B cell (primary cell): ENCODE results near the gene ZIC5. TPM values are rescaled to one million over a fixed set of nuclear protein-coding genes. Genes with fewer than 3 reads are reported as not detected.
A peak's percentile ranks its signal among the peaks of the same experiment; 100 is the strongest.

ENCODE experiments used
- ATAC-seq: fragments of 200-7000 bp; cut with Tn5 transposase; one replicate; pipeline ENCODE4 v1.10.0; 2021; ENCODE audit warnings: low read depth, mild to moderate bottlenecking, moderate number of reproducible peaks, moderate library complexity
- CTCF ChIA-PET: fragments of 350-600 bp; sonication (Branson Sonifier 250); formaldehyde crosslinking; loops from one replicate; lab custom pipeline; 2021; ENCODE audit warnings: antibody characterized with exemption, inconsistent platforms; lab: Charles Lee
- POLR2A ChIA-PET: fragments of 350-600 bp; sonication (Branson Sonifier 250); formaldehyde crosslinking; loops from one replicate; lab custom pipeline; 2021; ENCODE audit warnings: antibody characterized with exemption; lab: Charles Lee
- DNase-seq: peaks from one replicate; pipeline ENCODE4 v3.0.0; 2013
- H2AFZ ChIP-seq: 2 replicates; pipeline ENCODE4 v1.6.1; 2012; ENCODE audit warnings: mild to moderate bottlenecking, low read depth, low read length; ENCODE audit not compliant: insufficient read depth, poor library complexity, severe bottlenecking
- H3K27ac ChIP-seq, 2 donors: 1 replicate in 1 of 2; 2 replicates in 1 of 2; pipeline ENCODE4 v1.5.1; 2012 to 2013; ENCODE audit warnings: low read length in 2 of 2, mild to moderate bottlenecking in 2 of 2, moderate library complexity in 1 of 2
- H3K27me3 ChIP-seq, 4 experiments: fragments of 200-600 bp in 1 of 4; sonication (generic) in 1 of 4; replicated peaks in 1 of 4; 1 replicate in 2 of 4; 2 replicates in 2 of 4; pipeline versions ENCODE4 v1.6.1 to v1.7.0; 2013 to 2016; ENCODE audit warnings: low read length in 3 of 4, mild to moderate bottlenecking in 2 of 4, mixed read lengths in 1 of 4, moderate library complexity in 1 of 4; ENCODE audit not compliant: insufficient read depth in 4 of 4, control insufficient read depth in 3 of 4; ENCODE audit errors: control extremely low read depth in 1 of 4
- H3K36me3 ChIP-seq, 2 experiments: replicated peaks in 1 of 2; 1 replicate in 1 of 2; 2 replicates in 1 of 2; pipeline versions ENCODE4 v1.6.1 to v1.7.1; 2013; ENCODE audit warnings: low read length in 1 of 2; ENCODE audit not compliant: insufficient read depth in 2 of 2, control insufficient read depth in 1 of 2; ENCODE audit errors: control extremely low read depth in 1 of 2, extremely low read depth in 1 of 2
- H3K4me1 ChIP-seq, 2 donors: fragments of 200-600 bp in 1 of 2; sonication (generic) in 1 of 2; 1 replicate in 1 of 2; 2 replicates in 1 of 2; pipeline versions ENCODE4 v1.5.1 to v1.6.1; 2013 to 2017; ENCODE audit warnings: low read length in 2 of 2; ENCODE audit not compliant: control insufficient read depth in 2 of 2, insufficient read depth in 2 of 2
- H3K4me2 ChIP-seq: replicated peaks from 2 replicates; pipeline ENCODE3; 2012; ENCODE audit warnings: mild to moderate bottlenecking, low read depth, low read length; ENCODE audit not compliant: poor library complexity, severe bottlenecking
- H3K4me3 ChIP-seq, 5 experiments: fragments of 200-600 bp in 1 of 5; sonication (generic) in 1 of 5; 1 replicate in 3 of 5; 2 replicates in 2 of 5; pipeline versions ENCODE4 v1.5.1 to v1.7.0; 2011 to 2016; ENCODE audit warnings: low read length in 4 of 5, mild to moderate bottlenecking in 4 of 5, low read depth in 2 of 5, control low read depth in 1 of 5, moderate library complexity in 1 of 5; ENCODE audit not compliant: insufficient read depth in 1 of 5; ENCODE audit errors: control extremely low read depth in 1 of 5, extremely low read depth in 1 of 5
- H3K79me2 ChIP-seq: fragments of 200-600 bp; sonication (generic); one replicate; pipeline ENCODE4 v1.6.0; 2016; ENCODE audit warnings: low read length; ENCODE audit not compliant: control insufficient read depth, insufficient read depth
- H3K9ac ChIP-seq: fragments of 200-600 bp; sonication (generic); 2 replicates; pipeline ENCODE4 v1.6.1; 2017; ENCODE audit warnings: mild to moderate bottlenecking, low read length, moderate library complexity
- H3K9me3 ChIP-seq, 3 donors: one replicate each; pipeline versions ENCODE4 v1.6.1 to v1.7.1; 2013; ENCODE audit warnings: low read length in 2 of 3; ENCODE audit not compliant: control insufficient read depth in 2 of 3, insufficient read depth in 1 of 3; ENCODE audit errors: control extremely low read depth in 1 of 3
- H4K20me1 ChIP-seq: 2 replicates; pipeline ENCODE4 v1.6.0; 2012; ENCODE audit warnings: mild to moderate bottlenecking, low read length; ENCODE audit not compliant: insufficient read depth, control insufficient read depth, poor library complexity, severe bottlenecking
- H3K27ac Mint-ChIP-seq: one replicate; pipeline ENCODE4 v1.8.0; 2021; ENCODE audit warnings: mixed read lengths
- H3K27me3 Mint-ChIP-seq: one replicate; pipeline ENCODE4 v1.8.0; 2021; ENCODE audit warnings: mixed read lengths
- H3K4me1 Mint-ChIP-seq: one replicate; pipeline ENCODE4 v1.8.0; 2021; ENCODE audit warnings: mixed read lengths
- H3K4me3 Mint-ChIP-seq: one replicate; pipeline ENCODE4 v1.8.0; 2021; ENCODE audit warnings: mixed read lengths
- H3K9me3 Mint-ChIP-seq: one replicate; pipeline ENCODE4 v1.8.0; 2022; ENCODE audit warnings: mixed read lengths; ENCODE audit not compliant: insufficient read depth
- CTCF ChIP-seq: fragments of 200-600 bp; IDR thresholded peaks from one replicate; pipeline ENCODE4 v1.8.0; 2022; ENCODE audit warnings: antibody characterized with exemption, mild to moderate bottlenecking
- EZH2 ChIP-seq: IDR thresholded peaks from 2 replicates; pipeline ENCODE4 v1.6.1; 2012; ENCODE audit warnings: borderline replicate concordance, low read depth, mild to moderate bottlenecking, moderate library complexity, low read length; ENCODE audit not compliant: insufficient read depth, poor library complexity, severe bottlenecking
- WGBS: methylation state at CpG from one replicate; pipeline ENCODE4 v1.1.5; 2013; ENCODE audit warnings: missing lambda C conversion rate; ENCODE audit not compliant: insufficient coverage; 5-methylcytosine and 5-hydroxymethylcytosine counted together
- intact Hi-C: fragments of 100-400 bp; cut with micrococcal nuclease; formaldehyde crosslinking; loops from one replicate; pipeline ENCODE4 v1.10.0; 2022
- polyA plus RNA-seq: library from polyadenylated mRNA; depleted of rRNA; stranded (reverse); fragments of >200 nt; gene quantifications from 2 replicates; pipeline ENCODE4 v1.2.3, GENCODE V29; 2012
- total RNA-seq, 2 donors: library from RNA; stranded (reverse); fragments of 120-200 nt in 1 of 2; gene quantifications; 1 replicate in 1 of 2; 2 replicates in 1 of 2; pipeline versions ENCODE4 v1.2.3 to v1.2.4, GENCODE V29; 2013 to 2022

Gene ZIC5
- total and polyA plus RNA-seq, 2 donors (not counting 1 experiment from before 2014, with no cell fraction given) = not detected

GRCh38 chr13:99976575-99976974 is 5.0 kb upstream of the ZIC5 start:
- ChIA-PET CTCF (no interaction called here), POLR2A (no interaction called here)
- H3K4me1 ChIP-seq = peaks cover 16 to 54% of the 10 kb centered on the region in 2 donors
- no peak overlapping the region for H3K4me2 ChIP-seq
- ATAC-seq (no peak), DNase-seq (no peak)
- H2AFZ ChIP-seq = no peak overlapping the region
- no peak overlapping the region for H3K4me3 ChIP-seq
- Mint-ChIP-seq H3K27me3 (peaks cover 64% of the 10 kb centered on the region), H3K27ac (no peak overlapping the region), H3K4me1 (peaks cover 7% of the 10 kb centered on the region), H3K4me3 (no peak overlapping the region), H3K9me3 (no peaks in the 10 kb centered on the region)
- no peak overlapping the region for H3K27ac ChIP-seq
- H4K20me1 ChIP-seq = no peaks in the 10 kb centered on the region
- no peak overlapping the region for H3K9ac ChIP-seq
- H3K36me3 ChIP-seq = no peaks in the 10 kb centered on the region
- TF ChIP-seq EZH2 (peak; percentile 57), CTCF (no peak)
- H3K9me3 ChIP-seq = peaks cover 4 to 58% (median 46%) of the 10 kb centered on the region in 3 donors
- WGBS = no CpG with 5 or more reads among the region's 5 CpGs
- peaks cover 4 to 92% (median 83%) of the 10 kb centered on the region in 4 experiments for H3K27me3 ChIP-seq
- intact Hi-C loops = loop anchor here (10.0 kb wide), 1 partner anchor 532 kb away; no protein-coding TSS in a partner anchor
- no peaks in the 10 kb centered on the region for H3K79me2 ChIP-seq

- Histone ChIP-seq H3K36me3 (no peaks in the 10 kb centered on the region), H3K4me1 (peaks cover 20 to 59% of the 10 kb centered on the region in 2 donors), H3K27me3 (peaks cover 4 to 92% (median 87%) of the 10 kb centered on the region in 4 experiments), H3K79me2 (no peaks in the 10 kb centered on the region), H3K27ac (no peak overlapping the region), H2AFZ (no peak overlapping the region), H3K4me3 (no peak overlapping the region), H3K9me3 (peaks cover 4 to 62% (median 46%) of the 10 kb centered on the region in 3 donors), H3K4me2 (no peak overlapping the region), H3K9ac (no peak overlapping the region), H4K20me1 (no peaks in the 10 kb centered on the region)
- CTCF ChIA-PET = no interaction called here
- no peak overlapping the region for H3K4me3 Mint-ChIP-seq
- ATAC-seq (no peak), DNase-seq (no peak)
- intact Hi-C loops = loop anchor here (10.0 kb wide), 1 partner anchor 531 kb away; no protein-coding TSS in a partner anchor
- peaks cover 9% of the 10 kb centered on the region for H3K4me1 Mint-ChIP-seq
- POLR2A ChIA-PET = interaction anchor here (0.5 kb wide), 1 partner anchor 9 kb away, joined by 5 read pairs; no protein-coding TSS in a partner anchor
- no peaks in the 10 kb centered on the region for H3K9me3 Mint-ChIP-seq
- 27% methylated on average over 14 of the region's 19 CpGs for WGBS
- H3K27me3 Mint-ChIP-seq = peaks cover 67% of the 10 kb centered on the region
- TF ChIP-seq CTCF (no peak), EZH2 (no peak)
- H3K27ac Mint-ChIP-seq = no peak overlapping the region
Measured at GRCh38 chr13:99975626-99976025, 4.1 kb upstream of the ZIC5 start.
